Measurements from ENCODE around the gene TUBB1.
A peak's percentile ranks its signal among the peaks of the same experiment; 100 is the strongest.

The TUBB1 gene

DNA sequence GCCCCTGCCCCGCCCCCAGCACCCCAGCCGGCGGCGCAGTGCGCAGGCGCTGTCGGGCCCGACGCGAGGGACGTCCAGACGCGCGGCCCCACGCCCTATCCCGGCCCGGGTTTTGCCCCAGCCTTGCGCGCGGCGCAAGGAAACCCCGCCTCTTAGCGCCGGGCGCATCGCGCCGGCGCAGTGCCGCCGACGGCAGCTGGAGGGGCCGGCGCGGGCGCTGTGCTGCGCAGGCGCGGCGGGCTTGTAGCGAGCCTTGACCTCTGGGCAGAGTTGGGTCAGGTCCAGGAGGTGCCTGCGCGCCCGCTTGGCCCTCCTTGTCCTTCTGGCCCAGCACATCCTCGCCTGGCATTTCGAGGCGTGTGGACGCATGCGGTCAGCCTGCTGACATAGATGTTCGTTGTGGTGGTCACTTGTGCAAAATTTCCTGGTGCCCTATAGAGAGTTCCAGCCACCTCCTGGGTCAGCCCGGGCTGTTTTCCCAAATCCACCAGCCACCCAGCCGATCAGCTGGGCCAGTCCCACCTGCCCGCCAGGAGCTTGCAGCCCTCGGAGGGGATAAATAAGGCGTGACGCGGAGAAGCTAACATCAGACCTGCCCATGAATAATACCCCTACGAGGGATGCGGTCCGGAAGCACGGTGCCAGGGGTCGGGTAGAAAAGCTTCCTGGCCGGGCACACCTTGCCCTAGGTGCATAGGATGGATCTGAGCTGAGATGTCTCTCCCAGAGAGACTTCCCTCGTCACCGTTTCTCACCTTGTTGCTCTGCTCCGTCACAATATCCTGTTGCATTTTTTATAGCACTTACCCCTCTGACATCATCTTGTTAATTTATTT is 23.8 kb downstream of the TUBB1 start:
- Histone ChIP-seq H3K27ac (peak overlapping the region; percentile 64), H4K20me1 (ENCODE audit: insufficient read depth) (no peaks in the 10 kb centered on the region), H3K9ac (peak overlapping the region; percentile 77; the same call in 1 of the 2 replicates), H3K4me2 (peak overlapping the region; percentile 63; the same call in 1 of the 2 replicates), H3K36me3 (ENCODE audit: insufficient read depth) (peaks cover 5% of the 10 kb centered on the region; the same call in 1 of the 2 replicates), H3K4me3 (IDR thresholded peaks at IDR 0.05; ENCODE audit: insufficient read depth, low read depth, low read length) (no peak overlapping the region), H3K4me1 (ENCODE audit: low read depth, poor library complexity, severe bottlenecking) (peaks cover 39% of the 10 kb centered on the region), H3K79me2 (ENCODE audit: insufficient read depth, low read depth) (peaks cover 46% of the 10 kb centered on the region), H3K27me3 (ENCODE audit: insufficient read depth, low read depth) (no peaks in the 10 kb centered on the region), H2AFZ (ENCODE audit: low read depth) (peak overlapping the region; percentile 90)
- TF ChIP-seq CTCF (conservative IDR thresholded peaks at IDR 0.05; ENCODE audit: low read depth, low read length) = no peak

DNA sequence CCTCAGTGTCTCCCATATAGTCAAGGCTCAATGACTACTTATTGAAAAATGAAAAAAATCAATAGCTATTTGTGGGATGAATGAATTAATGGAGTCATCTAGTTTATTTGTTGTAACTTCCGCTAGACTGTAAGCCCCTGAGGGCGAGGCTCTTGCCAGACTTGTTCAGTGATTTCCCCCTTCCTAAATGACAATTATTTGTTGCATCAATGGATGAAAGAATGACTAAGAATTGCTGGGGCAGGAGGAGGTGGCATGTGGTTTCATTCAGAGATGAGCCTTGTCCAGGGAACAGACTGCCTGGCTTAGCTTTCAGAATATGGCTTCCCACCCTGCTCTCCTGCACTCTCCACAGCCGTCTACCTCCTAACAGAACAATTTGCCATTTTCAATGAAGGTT is 24.5 kb downstream of the TUBB1 start:
- Histone ChIP-seq H2AFZ (ENCODE audit: low read depth) (peak overlapping the region; percentile 90; the same call in 1 of the 2 replicates), H3K79me2 (ENCODE audit: insufficient read depth, low read depth) (peaks cover 39% of the 10 kb centered on the region), H3K36me3 (ENCODE audit: insufficient read depth) (no peaks in the 10 kb centered on the region), H4K20me1 (ENCODE audit: insufficient read depth) (no peaks in the 10 kb centered on the region), H3K27me3 (ENCODE audit: insufficient read depth, low read depth) (no peaks in the 10 kb centered on the region), H3K4me2 (0 out of 2 replicates have a peak overlapping the region, but pooled peaks have one; percentile 46), H3K4me3 (IDR thresholded peaks at IDR 0.05; ENCODE audit: insufficient read depth, low read depth, low read length) (no peak overlapping the region), H3K27ac (no peak overlapping the region), H3K9ac (no peak overlapping the region), H3K4me1 (ENCODE audit: low read depth, poor library complexity, severe bottlenecking) (peaks cover 37% of the 10 kb centered on the region)
- no peak for TF ChIP-seq CTCF (conservative IDR thresholded peaks at IDR 0.05; ENCODE audit: low read depth, low read length)

GRCh38 chr20:59044295-59044694 is 25.1 kb downstream of the TUBB1 start:
- Histone ChIP-seq H3K9ac (no peak overlapping the region), H3K4me2 (no peak overlapping the region)

DNA sequence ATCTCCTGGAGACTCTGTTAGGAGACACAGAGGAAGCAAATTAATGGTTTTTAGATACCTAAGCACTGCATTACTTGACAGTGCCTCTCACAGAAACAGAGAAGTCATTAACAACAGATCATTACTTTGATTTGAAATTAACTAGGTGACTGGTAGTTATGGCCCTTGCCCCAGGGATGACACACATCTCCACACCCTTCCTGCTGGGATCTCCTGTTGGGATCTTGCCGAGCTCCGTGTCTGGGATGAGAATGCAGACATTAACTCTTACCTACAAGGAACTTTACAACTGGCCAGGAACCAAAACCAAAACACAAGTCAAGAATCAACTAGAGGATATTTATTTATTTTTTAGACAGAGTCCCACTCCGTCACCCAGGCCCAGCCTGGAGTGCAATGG is 25.6 kb downstream of the TUBB1 start:
- no peak overlapping the region for H3K4me3 ChIP-seq (IDR thresholded peaks at IDR 0.05; ENCODE audit: insufficient read depth, low read depth, low read length)
- no peak overlapping the region for H2AFZ ChIP-seq (ENCODE audit: low read depth)
- H3K27me3 ChIP-seq (ENCODE audit: insufficient read depth, low read depth) = no peaks in the 10 kb centered on the region
- peaks cover 27% of the 10 kb centered on the region for H3K4me1 ChIP-seq (ENCODE audit: low read depth, poor library complexity, severe bottlenecking)
- no peak overlapping the region for H3K27ac ChIP-seq
- no peaks in the 10 kb centered on the region for H3K36me3 ChIP-seq (ENCODE audit: insufficient read depth)
- TF ChIP-seq CTCF (conservative IDR thresholded peaks at IDR 0.05; ENCODE audit: low read depth, low read length) = no peak
- no peaks in the 10 kb centered on the region for H4K20me1 ChIP-seq (ENCODE audit: insufficient read depth)
- H3K79me2 ChIP-seq (ENCODE audit: insufficient read depth, low read depth) = peaks cover 28% of the 10 kb centered on the region
- no peak overlapping the region for H3K9ac ChIP-seq
- H3K4me2 ChIP-seq = no peak overlapping the region

More at GRCh38 chr20:59044295-59044694, 25.1 kb downstream of the TUBB1 start:
- H3K27ac ChIP-seq = no peak overlapping the region
- no peak for TF ChIP-seq CTCF (conservative IDR thresholded peaks at IDR 0.05; ENCODE audit: low read depth, low read length)
- H3K4me3 ChIP-seq (IDR thresholded peaks at IDR 0.05; ENCODE audit: insufficient read depth, low read depth, low read length) = no peak overlapping the region
- no peaks in the 10 kb centered on the region for H3K27me3 ChIP-seq (ENCODE audit: insufficient read depth, low read depth)
- peaks cover 33% of the 10 kb centered on the region for H3K79me2 ChIP-seq (ENCODE audit: insufficient read depth, low read depth)
- peaks cover 32% of the 10 kb centered on the region for H3K4me1 ChIP-seq (ENCODE audit: low read depth, poor library complexity, severe bottlenecking)
- no peak overlapping the region for H2AFZ ChIP-seq (ENCODE audit: low read depth)
- no peaks in the 10 kb centered on the region for H4K20me1 ChIP-seq (ENCODE audit: insufficient read depth)
- H3K36me3 ChIP-seq (ENCODE audit: insufficient read depth) = no peaks in the 10 kb centered on the region
